Brain microvascular endothelial cell (primary cell): Measurements from ENCODE around the gene GLOD4.
"Not testable (repeated sequence)": the region's sequence is repeated elsewhere in the genome, so short reads cannot be mapped to it uniquely, and the experiment has no call there.

ENCODE experiments used
- DNase-seq: peaks from one replicate; pipeline ENCODE4 v3.0.0-alpha.2; 2020
- H3K27ac ChIP-seq: fragments of 250-450 bp; sonication (Bioruptor Pico); 2 replicates; pipeline ENCODE4 v1.5.1; 2020; ENCODE audit warnings: mild to moderate bottlenecking, moderate library complexity
- H3K27me3 ChIP-seq: fragments of 250-450 bp; sonication (Bioruptor Pico); replicated peaks from 2 replicates; pipeline ENCODE4 v1.5.1; 2020; ENCODE audit warnings: mild to moderate bottlenecking
- H3K36me3 ChIP-seq: fragments of 250-450 bp; sonication (Bioruptor Pico); replicated peaks from 2 replicates; pipeline ENCODE4 v1.5.1; 2020; ENCODE audit warnings: mild to moderate bottlenecking
- H3K4me3 ChIP-seq: 2 replicates; pipeline ENCODE4 v1.5.1; 2011; ENCODE audit warnings: low read depth, mild to moderate bottlenecking, control low read depth, low read length, moderate library complexity
- CTCF ChIP-seq: IDR thresholded peaks from 2 replicates; pipeline ENCODE4 v1.5.1; 2011; ENCODE audit warnings: low read depth, mild to moderate bottlenecking, moderate library complexity, low read length, control low read depth, inconsistent platforms; ENCODE audit errors: missing control alignments
- in situ Hi-C: cut with HindIII; loops from 2 replicates; pipeline ENCODE4 v1.10.0; 2017; ENCODE audit warnings: low sequenced_read_pairs, low pct_ligation_motif_present

GLOD4 gene

GRCh38 chr17:811051-811784, 29.1 kb upstream of the GLOD4 start:
- no peaks in the 10 kb centered on the region for H3K27me3 ChIP-seq
- H3K4me3 ChIP-seq = no peak overlapping the region
- in situ Hi-C loops = no loop called here
- no peak for DNase-seq
- no peak overlapping the region for H3K27ac ChIP-seq
- no peaks in the 10 kb centered on the region for H3K36me3 ChIP-seq
- TF ChIP-seq CTCF = no peak

GRCh38 chr17:807523-808294, 25.6 kb upstream of the GLOD4 start:
- Histone ChIP-seq H3K36me3 (no peaks in the 10 kb centered on the region), H3K27ac (no peak overlapping the region), H3K4me3 (no peak overlapping the region), H3K27me3 (no peaks in the 10 kb centered on the region)
- no peak for DNase-seq
- in situ Hi-C loops = no loop called here
- TF ChIP-seq CTCF = no peak

GRCh38 chr17:806781-807522, 24.9 kb upstream of the GLOD4 start:
- Histone ChIP-seq H3K27ac (no peak overlapping the region), H3K27me3 (no peaks in the 10 kb centered on the region), H3K36me3 (no peaks in the 10 kb centered on the region), H3K4me3 (no peak overlapping the region)
- no peak for DNase-seq
- in situ Hi-C loops = no loop called here
- no peak for TF ChIP-seq CTCF

- no peak for DNase-seq
- H3K36me3 ChIP-seq = no peaks in the 10 kb centered on the region
- H3K27me3 ChIP-seq = no peaks in the 10 kb centered on the region
- no peak overlapping the region for H3K27ac ChIP-seq
- in situ Hi-C loops = no loop called here
- TF ChIP-seq CTCF = no peak
- no peak overlapping the region for H3K4me3 ChIP-seq
Observed at GRCh38 chr17:806346-806745, 24.3 kb upstream of the GLOD4 start.

GRCh38 chr17:805886-806285, 23.8 kb upstream of the GLOD4 start:
- in situ Hi-C loops, H3K36me3 ChIP-seq, H3K27ac ChIP-seq, DNase-seq, H3K4me3 ChIP-seq, H3K27me3 ChIP-seq: not testable (repeated sequence)
